Skeletal muscle satellite cell (primary cell): Measurements from ENCODE around the gene CNTN6.

Experiments used
- H3K27me3 ChIP-seq: 2 replicates; pipeline ENCODE4 v1.7.0; 2013; ENCODE audit warnings: low read length; ENCODE audit not compliant: control insufficient read depth, insufficient read depth
- H3K36me3 ChIP-seq: 2 replicates; pipeline ENCODE4 v1.7.0; 2013; ENCODE audit warnings: mild to moderate bottlenecking, control low read depth, low read length; ENCODE audit not compliant: insufficient read depth
- H3K4me1 ChIP-seq: 2 replicates; pipeline ENCODE4 v1.7.0; 2013; ENCODE audit warnings: low read length; ENCODE audit not compliant: control insufficient read depth, insufficient read depth
- H3K4me2 ChIP-seq: 2 replicates; pipeline ENCODE4 v1.7.0; 2013; ENCODE audit warnings: mild to moderate bottlenecking, low read length
- H3K4me3 ChIP-seq: 2 replicates; pipeline ENCODE4 v1.7.0; 2013; ENCODE audit warnings: low read length
- H3K9ac ChIP-seq: 2 replicates; pipeline ENCODE4 v1.7.0; 2013; ENCODE audit warnings: mild to moderate bottlenecking, low read depth, low read length, moderate library complexity
- H3K9me3 ChIP-seq: replicated peaks from 2 replicates; pipeline ENCODE4 v1.7.0; 2013; ENCODE audit warnings: mild to moderate bottlenecking, control low read depth, low read length

Gene CNTN6

GRCh38 chr3:1092061-1092460, 763 bp upstream of the CNTN6 start:
- no peak overlapping the region for H3K9ac ChIP-seq
- no peak overlapping the region for H3K4me2 ChIP-seq
- H3K27me3 ChIP-seq = no peaks in the 10 kb centered on the region
- H3K9me3 ChIP-seq = no peaks in the 10 kb centered on the region
- H3K36me3 ChIP-seq = no peaks in the 10 kb centered on the region
- H3K4me3 ChIP-seq = no peak overlapping the region
- H3K4me1 ChIP-seq = no peaks in the 10 kb centered on the region

- Histone ChIP-seq H3K9ac (no peak overlapping the region), H3K27me3 (no peaks in the 10 kb centered on the region), H3K4me1 (no peaks in the 10 kb centered on the region), H3K4me3 (no peak overlapping the region), H3K9me3 (no peaks in the 10 kb centered on the region), H3K36me3 (no peaks in the 10 kb centered on the region), H3K4me2 (no peak overlapping the region)
Measured at GRCh38 chr3:1093217-1093616, 393 bp downstream of the CNTN6 start.

- no peak overlapping the region for H3K4me3 ChIP-seq
- no peaks in the 10 kb centered on the region for H3K27me3 ChIP-seq
- no peak overlapping the region for H3K9ac ChIP-seq
- H3K4me1 ChIP-seq = no peaks in the 10 kb centered on the region
- no peaks in the 10 kb centered on the region for H3K9me3 ChIP-seq
- no peaks in the 10 kb centered on the region for H3K36me3 ChIP-seq
- no peak overlapping the region for H3K4me2 ChIP-seq
Measured at GRCh38 chr3:1103525-1103924, 10.7 kb downstream of the CNTN6 start.

GRCh38 chr3:1117843-1118473, 25.1 kb downstream of the CNTN6 start:
- no peaks in the 10 kb centered on the region for H3K4me1 ChIP-seq
- no peak overlapping the region for H3K4me3 ChIP-seq
- peaks cover 2% of the 10 kb centered on the region for H3K9me3 ChIP-seq
- no peak overlapping the region for H3K9ac ChIP-seq
- H3K36me3 ChIP-seq = no peaks in the 10 kb centered on the region
- H3K27me3 ChIP-seq = no peaks in the 10 kb centered on the region
- H3K4me2 ChIP-seq = no peak overlapping the region

- no peak overlapping the region for H3K4me3 ChIP-seq
- H3K9ac ChIP-seq = no peak overlapping the region
- no peak overlapping the region for H3K4me2 ChIP-seq
- H3K27me3 ChIP-seq = no peaks in the 10 kb centered on the region
- H3K9me3 ChIP-seq = no peaks in the 10 kb centered on the region
- no peaks in the 10 kb centered on the region for H3K4me1 ChIP-seq
- H3K36me3 ChIP-seq = no peaks in the 10 kb centered on the region
Measured at GRCh38 chr3:1131166-1131565, 38.3 kb downstream of the CNTN6 start.

GRCh38 chr3:1135194-1135593, 42.4 kb downstream of the CNTN6 start:
- no peaks in the 10 kb centered on the region for H3K36me3 ChIP-seq
- no peaks in the 10 kb centered on the region for H3K27me3 ChIP-seq

GRCh38 chr3:1138036-1138435, 45.2 kb downstream of the CNTN6 start:
- H3K9ac ChIP-seq = no peak overlapping the region
- H3K4me2 ChIP-seq = no peak overlapping the region
- H3K4me3 ChIP-seq = no peak overlapping the region
- H3K9me3 ChIP-seq = no peaks in the 10 kb centered on the region
- no peaks in the 10 kb centered on the region for H3K27me3 ChIP-seq
- no peaks in the 10 kb centered on the region for H3K4me1 ChIP-seq
- no peaks in the 10 kb centered on the region for H3K36me3 ChIP-seq

More at GRCh38 chr3:1135194-1135593, 42.4 kb downstream of the CNTN6 start:
- H3K9me3 ChIP-seq = no peaks in the 10 kb centered on the region
- no peak overlapping the region for H3K9ac ChIP-seq
- H3K4me1 ChIP-seq = no peaks in the 10 kb centered on the region
- no peak overlapping the region for H3K4me2 ChIP-seq
- H3K4me3 ChIP-seq = no peak overlapping the region

GRCh38 chr3:1139071-1139470, 46.2 kb downstream of the CNTN6 start:
- H3K9ac ChIP-seq = no peak overlapping the region

GRCh38 chr3:1147326-1147725, 54.5 kb downstream of the CNTN6 start:
- Histone ChIP-seq H3K27me3 (no peaks in the 10 kb centered on the region), H3K36me3 (no peaks in the 10 kb centered on the region), H3K9me3 (no peaks in the 10 kb centered on the region), H3K4me2 (no peak overlapping the region), H3K9ac (no peak overlapping the region), H3K4me3 (no peak overlapping the region), H3K4me1 (no peaks in the 10 kb centered on the region)

More at GRCh38 chr3:1139071-1139470, 46.2 kb downstream of the CNTN6 start:
- H3K4me1 ChIP-seq = no peaks in the 10 kb centered on the region
- H3K4me3 ChIP-seq = no peak overlapping the region
- no peaks in the 10 kb centered on the region for H3K9me3 ChIP-seq
- no peak overlapping the region for H3K4me2 ChIP-seq
- H3K27me3 ChIP-seq = no peaks in the 10 kb centered on the region
- no peaks in the 10 kb centered on the region for H3K36me3 ChIP-seq

GRCh38 chr3:1147819-1148218, 55.0 kb downstream of the CNTN6 start:
- no peaks in the 10 kb centered on the region for H3K4me1 ChIP-seq
- H3K36me3 ChIP-seq = no peaks in the 10 kb centered on the region
- no peak overlapping the region for H3K4me2 ChIP-seq

GRCh38 chr3:1164101-1164500, 71.3 kb downstream of the CNTN6 start:
- no peak overlapping the region for H3K4me2 ChIP-seq
- H3K9ac ChIP-seq = no peak overlapping the region
- no peaks in the 10 kb centered on the region for H3K27me3 ChIP-seq
- no peak overlapping the region for H3K4me3 ChIP-seq
- H3K36me3 ChIP-seq = no peaks in the 10 kb centered on the region
- H3K4me1 ChIP-seq = no peaks in the 10 kb centered on the region
- no peaks in the 10 kb centered on the region for H3K9me3 ChIP-seq

More at GRCh38 chr3:1147819-1148218, 55.0 kb downstream of the CNTN6 start:
- no peaks in the 10 kb centered on the region for H3K27me3 ChIP-seq
- H3K9me3 ChIP-seq = no peaks in the 10 kb centered on the region
- no peak overlapping the region for H3K4me3 ChIP-seq
- no peak overlapping the region for H3K9ac ChIP-seq

- Histone ChIP-seq H3K9ac (no peak overlapping the region), H3K4me1 (no peaks in the 10 kb centered on the region), H3K4me2 (no peak overlapping the region), H3K4me3 (no peak overlapping the region), H3K36me3 (no peaks in the 10 kb centered on the region), H3K9me3 (peaks cover 3% of the 10 kb centered on the region), H3K27me3 (no peaks in the 10 kb centered on the region)
Measured at GRCh38 chr3:1171320-1171719, 78.5 kb downstream of the CNTN6 start.
